ENCODE results near the gene PIGB.

- TF ChIP-seq TCF12 (IDR thresholded peaks at IDR 0.05; ENCODE audit: low read depth) (no peak), RAD21 (IDR thresholded peaks at IDR 0.05; ENCODE audit: low read depth) (no peak), MAX (IDR thresholded peaks at IDR 0.05) (no peak), CEBPB (IDR thresholded peaks at IDR 0.05) (no peak), TAF1 (IDR thresholded peaks at IDR 0.05; ENCODE audit: low read depth) (no peak), EP300 (IDR thresholded peaks at IDR 0.05; ENCODE audit: borderline replicate concordance) (no peak), FOXM1 (IDR thresholded peaks at IDR 0.05; ENCODE audit: borderline replicate concordance, low read depth) (no peak), USF1 (IDR thresholded peaks at IDR 0.05) (no peak), YY1 (IDR thresholded peaks at IDR 0.05; ENCODE audit: low read depth) (no peak)
Observed at GRCh38 chr15:55389264-55389607, 70.2 kb downstream of the PIGB start.

Data from Ishikawa (cell line).